ENCODE results near the gene ATP5MC2. TPM values are rescaled to one million over a fixed set of nuclear protein-coding genes. Genes with fewer than 3 reads are reported as not detected.
"Not testable (repeated sequence)": the region's sequence is repeated elsewhere in the genome, so short reads cannot be mapped to it uniquely, and the experiment has no call there.

ATP5MC2 gene
- total and polyA plus RNA-seq, 12 donors, result 499 to 632 (median 546) TPM

DNA sequence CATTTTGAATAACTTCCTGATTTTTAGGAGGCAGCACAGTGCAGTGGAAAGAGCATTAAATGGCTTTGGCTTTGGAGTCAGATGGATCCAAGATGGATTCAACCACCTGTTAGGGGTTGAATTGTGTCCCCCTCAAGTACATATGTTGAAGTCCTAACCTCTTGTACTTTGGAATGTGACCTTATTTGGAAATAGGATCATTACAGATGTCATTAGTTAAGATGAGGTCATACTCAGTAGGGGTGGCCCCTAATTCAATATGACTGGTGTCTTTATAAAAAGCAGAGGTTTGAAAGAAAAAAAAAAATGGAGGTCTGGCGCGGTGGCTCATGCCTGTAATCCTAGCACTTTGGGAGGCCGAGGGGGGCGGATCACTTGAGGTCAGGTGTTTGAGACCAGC lies 18.8 kb downstream of the ATP5MC2 start:
- peaks cover 4 to 37% (median 34%) of the 10 kb centered on the region in 9 donors for H3K4me1 ChIP-seq
- DNase-seq (no peak), ATAC-seq (no peak)
- intact Hi-C loops (cut with DNase I), result no loop called here
- H3K27ac ChIP-seq, result peak overlapping the region in 5 of 10 donors; percentile 20 to 95 (median 91)
- no peaks in the 10 kb centered on the region for H3K36me3 ChIP-seq
- H3K27me3 ChIP-seq, result no peaks in the 10 kb centered on the region
- H3K4me3 ChIP-seq, result no peak overlapping the region
- TF ChIP-seq, protein P1, sequence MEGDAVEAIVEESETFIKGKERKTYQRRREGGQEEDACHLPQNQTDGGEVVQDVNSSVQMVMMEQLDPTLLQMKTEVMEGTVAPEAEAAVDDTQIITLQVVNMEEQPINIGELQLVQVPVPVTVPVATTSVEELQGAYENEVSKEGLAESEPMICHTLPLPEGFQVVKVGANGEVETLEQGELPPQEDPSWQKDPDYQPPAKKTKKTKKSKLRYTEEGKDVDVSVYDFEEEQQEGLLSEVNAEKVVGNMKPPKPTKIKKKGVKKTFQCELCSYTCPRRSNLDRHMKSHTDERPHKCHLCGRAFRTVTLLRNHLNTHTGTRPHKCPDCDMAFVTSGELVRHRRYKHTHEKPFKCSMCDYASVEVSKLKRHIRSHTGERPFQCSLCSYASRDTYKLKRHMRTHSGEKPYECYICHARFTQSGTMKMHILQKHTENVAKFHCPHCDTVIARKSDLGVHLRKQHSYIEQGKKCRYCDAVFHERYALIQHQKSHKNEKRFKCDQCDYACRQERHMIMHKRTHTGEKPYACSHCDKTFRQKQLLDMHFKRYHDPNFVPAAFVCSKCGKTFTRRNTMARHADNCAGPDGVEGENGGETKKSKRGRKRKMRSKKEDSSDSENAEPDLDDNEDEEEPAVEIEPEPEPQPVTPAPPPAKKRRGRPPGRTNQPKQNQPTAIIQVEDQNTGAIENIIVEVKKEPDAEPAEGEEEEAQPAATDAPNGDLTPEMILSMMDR (IDR thresholded peaks at IDR 0.05), result no peak
- 95 to 98% methylated on average over 4 of the region's 4 CpGs for WGBS, 2 donors
- no peaks in the 10 kb centered on the region for H3K9me3 ChIP-seq

DNA sequence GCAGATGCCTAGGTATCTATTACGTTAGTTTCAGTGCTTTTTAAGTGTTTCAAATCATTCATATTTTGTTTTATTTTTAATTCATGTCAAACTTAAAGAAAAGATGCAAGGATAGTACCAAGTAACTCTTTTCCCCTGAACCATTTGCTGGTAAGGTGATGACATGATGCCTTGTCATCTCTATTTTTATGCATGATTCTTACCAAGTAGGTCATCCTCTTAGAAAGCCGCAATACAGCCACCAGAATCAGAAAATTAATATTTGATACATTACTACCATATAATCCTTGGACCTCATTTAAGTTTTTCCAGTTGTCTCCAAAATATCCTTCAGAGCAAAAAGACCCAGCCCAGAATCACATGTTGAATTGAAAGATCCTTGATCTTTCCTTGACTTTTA lies 22.3 kb downstream of the ATP5MC2 start:
- DNase-seq (no peak), ATAC-seq (peak in 3 of 8 donors; percentile 49 to 54 (median 52))
- Histone ChIP-seq H3K36me3 (no peaks in the 10 kb centered on the region), H3K4me1 (peaks cover 0 to 12% (median 10%) of the 10 kb centered on the region in 9 donors), H3K27me3 (no peaks in the 10 kb centered on the region), H3K9me3 (no peaks in the 10 kb centered on the region), H3K27ac (peak overlapping the region in 2 of 10 donors; percentile 27 to 35), H3K4me3 (no peak overlapping the region)
- TF ChIP-seq, protein P1 (IDR thresholded peaks at IDR 0.05), result no peak
- intact Hi-C loops (cut with DNase I), result no loop called here
- 75 to 79% methylated on average over 2 of the region's 2 CpGs for WGBS, 2 donors

DNA sequence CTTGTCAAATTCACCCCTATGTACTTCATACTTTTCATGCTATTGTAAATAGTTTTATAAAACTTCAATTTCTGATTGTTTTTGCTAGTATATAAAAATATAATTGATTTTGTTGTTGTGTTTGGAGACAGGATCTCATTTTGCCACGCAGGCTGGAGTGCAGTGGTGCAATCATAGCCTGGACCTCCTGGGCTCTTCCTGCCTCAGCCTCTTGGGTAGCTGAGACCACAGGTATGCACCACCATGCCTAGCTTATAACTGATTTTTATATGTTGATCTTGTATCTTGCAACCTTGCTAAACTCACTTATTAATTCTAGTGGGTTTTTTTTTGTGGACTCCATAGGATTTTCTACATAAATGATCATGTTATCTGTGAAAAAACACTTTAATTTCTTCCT lies 23.5 kb downstream of the ATP5MC2 start:
- H3K9me3 ChIP-seq, result no peaks in the 10 kb centered on the region
- no peak overlapping the region for H3K4me3 ChIP-seq
- no peak for DNase-seq
- WGBS, 2 donors, result 77 to 84% methylated on average over 1 of the region's 1 CpG
- no peak for ATAC-seq
- TF ChIP-seq, protein P1 (IDR thresholded peaks at IDR 0.05), result no peak
- H3K4me1 ChIP-seq, result no peaks in the 10 kb centered on the region
- H3K36me3 ChIP-seq, result no peaks in the 10 kb centered on the region
- intact Hi-C loops (cut with DNase I), result no loop called here
- H3K27me3 ChIP-seq, result no peaks in the 10 kb centered on the region
- no peak overlapping the region for H3K27ac ChIP-seq

DNA sequence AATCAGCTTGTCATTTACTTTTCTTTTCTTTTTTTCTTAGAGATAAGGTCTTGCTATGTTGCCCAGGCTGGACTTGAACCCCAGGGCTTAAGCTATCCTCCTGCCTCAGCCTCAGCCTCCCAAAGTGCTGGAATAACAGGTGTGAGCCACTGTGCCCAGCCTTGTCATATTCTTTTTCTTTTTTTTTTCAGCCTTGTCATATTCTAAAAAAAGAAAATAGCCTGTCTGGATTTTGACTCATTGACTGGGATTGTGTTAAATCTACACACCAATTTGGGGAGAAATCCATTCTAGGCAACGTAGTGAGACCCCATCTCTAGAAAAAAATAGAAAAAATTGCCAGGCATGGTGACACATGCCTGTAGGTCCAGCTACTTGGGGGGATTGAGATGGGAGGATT lies 24.1 kb downstream of the ATP5MC2 start:
- H3K27ac ChIP-seq, result no peak overlapping the region
- H3K9me3 ChIP-seq, result no peaks in the 10 kb centered on the region
- TF ChIP-seq, protein P1 (IDR thresholded peaks at IDR 0.05), result no peak
- DNase-seq (no peak), ATAC-seq (no peak)
- 69 to 75% methylated on average over 1 of the region's 1 CpG for WGBS, 2 donors
- no peaks in the 10 kb centered on the region for H3K4me1 ChIP-seq
- H3K4me3 ChIP-seq, result no peak overlapping the region
- H3K27me3 ChIP-seq, result no peaks in the 10 kb centered on the region
- no peaks in the 10 kb centered on the region for H3K36me3 ChIP-seq
- intact Hi-C loops (cut with DNase I), result no loop called here

DNA sequence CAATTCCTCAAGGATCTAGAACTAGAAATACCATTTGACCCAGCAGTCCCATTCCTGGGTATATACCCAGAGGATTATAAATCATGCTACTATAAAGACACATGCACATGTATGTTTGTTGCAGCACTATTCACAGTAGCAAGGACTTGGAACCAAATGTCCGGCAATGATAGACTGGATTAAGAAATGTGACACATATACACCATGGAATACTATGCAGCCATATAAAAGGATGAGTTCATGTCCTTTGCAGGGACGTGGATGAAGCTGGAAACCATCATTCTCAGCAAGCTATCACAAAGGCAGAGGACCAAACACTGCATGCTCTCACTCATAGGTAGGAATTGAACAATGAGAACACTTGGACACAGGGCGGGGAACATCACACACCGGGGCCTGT lies 29.6 kb downstream of the ATP5MC2 start:
- H3K27ac ChIP-seq; H3K9me3 ChIP-seq; intact Hi-C loops (cut with DNase I); H3K4me3 ChIP-seq; H3K36me3 ChIP-seq; DNase-seq; ATAC-seq; H3K27me3 ChIP-seq; H3K4me1 ChIP-seq: not testable (repeated sequence)
- 88 to 90% methylated on average over 4 of the region's 4 CpGs for WGBS, 2 donors

Data from heart right ventricle (tissue), 16 donors.